ENCODE data around the gene IL36B.

IL36B gene

DNA sequence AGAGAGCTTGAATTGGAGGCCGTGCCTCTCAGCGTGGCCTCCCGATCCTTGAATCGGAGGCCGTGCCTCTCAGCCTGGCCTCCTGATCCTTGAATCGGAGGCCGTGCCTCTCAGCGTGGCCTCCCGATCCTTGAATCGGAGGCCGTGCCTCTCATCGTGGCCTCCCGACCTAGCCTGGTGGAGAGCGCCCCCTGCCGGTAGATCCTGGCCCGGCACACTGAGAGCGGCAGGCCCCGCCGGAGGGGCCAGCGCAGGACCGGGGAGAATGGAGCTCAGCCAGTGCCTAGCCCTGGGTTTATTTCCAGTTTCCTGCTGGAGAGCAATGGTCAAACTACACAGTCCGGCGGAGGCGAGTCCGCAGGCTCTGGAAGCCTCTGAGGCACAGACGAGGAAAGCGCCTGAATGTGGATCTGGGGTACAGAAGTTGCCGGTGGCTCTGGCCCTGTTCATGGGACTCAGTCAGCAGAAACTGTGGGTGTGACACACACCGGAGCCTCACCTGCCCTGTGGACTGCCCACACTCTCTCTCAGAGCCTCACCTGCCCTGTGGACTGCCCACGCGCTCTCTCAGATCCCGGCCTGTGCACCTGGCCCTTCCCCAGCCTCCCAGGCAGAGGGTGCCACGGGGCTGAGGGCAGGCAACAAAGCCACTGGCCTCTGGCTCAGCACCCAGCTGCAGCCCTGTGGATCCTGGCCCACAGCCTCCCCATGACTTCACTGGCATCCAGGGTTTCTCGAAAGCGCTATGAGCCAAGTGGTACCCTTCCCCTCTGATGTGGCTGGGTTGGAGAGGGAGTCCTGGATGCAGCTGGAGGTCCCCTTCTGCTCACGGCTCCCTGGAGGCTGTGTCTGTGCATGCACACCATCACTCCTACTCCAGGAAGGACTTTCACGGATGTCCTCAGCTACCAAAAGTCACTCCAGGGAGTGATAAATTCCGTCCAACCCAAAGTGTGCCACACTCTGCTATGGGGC is 1.5 kb downstream of the IL36B start:
- DNase-seq (ENCODE audit: low spot score) = no peak
- TF ChIP-seq, protein P1, sequence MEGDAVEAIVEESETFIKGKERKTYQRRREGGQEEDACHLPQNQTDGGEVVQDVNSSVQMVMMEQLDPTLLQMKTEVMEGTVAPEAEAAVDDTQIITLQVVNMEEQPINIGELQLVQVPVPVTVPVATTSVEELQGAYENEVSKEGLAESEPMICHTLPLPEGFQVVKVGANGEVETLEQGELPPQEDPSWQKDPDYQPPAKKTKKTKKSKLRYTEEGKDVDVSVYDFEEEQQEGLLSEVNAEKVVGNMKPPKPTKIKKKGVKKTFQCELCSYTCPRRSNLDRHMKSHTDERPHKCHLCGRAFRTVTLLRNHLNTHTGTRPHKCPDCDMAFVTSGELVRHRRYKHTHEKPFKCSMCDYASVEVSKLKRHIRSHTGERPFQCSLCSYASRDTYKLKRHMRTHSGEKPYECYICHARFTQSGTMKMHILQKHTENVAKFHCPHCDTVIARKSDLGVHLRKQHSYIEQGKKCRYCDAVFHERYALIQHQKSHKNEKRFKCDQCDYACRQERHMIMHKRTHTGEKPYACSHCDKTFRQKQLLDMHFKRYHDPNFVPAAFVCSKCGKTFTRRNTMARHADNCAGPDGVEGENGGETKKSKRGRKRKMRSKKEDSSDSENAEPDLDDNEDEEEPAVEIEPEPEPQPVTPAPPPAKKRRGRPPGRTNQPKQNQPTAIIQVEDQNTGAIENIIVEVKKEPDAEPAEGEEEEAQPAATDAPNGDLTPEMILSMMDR (IDR thresholded peaks at IDR 0.05; ENCODE audit: extremely low read depth, missing control alignments) = no peak

DNA sequence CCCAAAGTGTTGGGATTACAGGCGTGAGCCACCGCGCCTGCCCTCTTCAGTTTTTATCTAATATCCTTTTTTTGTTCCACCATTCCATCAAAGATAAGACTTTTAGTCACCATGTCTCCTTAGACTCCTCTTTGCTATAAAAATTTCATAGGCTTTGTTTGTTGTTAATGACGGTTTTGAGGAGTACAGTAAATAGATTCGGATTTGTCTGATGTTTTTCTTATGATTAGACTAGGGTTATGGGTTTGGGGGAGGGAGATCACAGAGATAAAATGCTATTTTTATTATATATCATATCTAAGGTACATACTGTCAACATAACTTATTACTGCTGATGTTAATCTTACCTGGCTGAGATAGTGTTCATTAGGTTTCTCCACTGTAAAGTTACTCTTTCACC is 6.2 kb downstream of the IL36B start:
- no peak for DNase-seq (ENCODE audit: low spot score)
- TF ChIP-seq, protein P1 (IDR thresholded peaks at IDR 0.05; ENCODE audit: extremely low read depth, missing control alignments) = no peak

DNA sequence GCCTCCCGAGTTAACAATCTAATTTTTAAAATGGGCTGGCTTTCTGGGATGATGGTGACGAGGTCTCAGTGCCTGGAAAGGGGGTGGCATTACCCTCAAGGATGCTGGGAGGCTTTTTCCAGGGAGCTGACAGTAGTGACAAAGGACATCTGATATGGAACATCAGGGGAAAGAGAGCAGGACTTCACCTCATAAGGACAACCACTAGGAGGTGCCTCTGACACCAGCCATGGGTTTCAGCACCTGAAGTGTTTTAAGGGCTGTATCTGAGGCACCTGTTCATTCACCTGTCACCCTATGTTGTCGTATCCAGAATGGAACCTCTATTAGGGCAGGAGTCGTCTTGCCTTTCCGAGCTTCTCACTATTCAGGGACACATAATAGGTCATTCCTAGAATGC is 10.8 kb downstream of the IL36B start:
- DNase-seq (ENCODE audit: low spot score) = no peak
- TF ChIP-seq, protein P1 (IDR thresholded peaks at IDR 0.05; ENCODE audit: extremely low read depth, missing control alignments) = no peak

DNA sequence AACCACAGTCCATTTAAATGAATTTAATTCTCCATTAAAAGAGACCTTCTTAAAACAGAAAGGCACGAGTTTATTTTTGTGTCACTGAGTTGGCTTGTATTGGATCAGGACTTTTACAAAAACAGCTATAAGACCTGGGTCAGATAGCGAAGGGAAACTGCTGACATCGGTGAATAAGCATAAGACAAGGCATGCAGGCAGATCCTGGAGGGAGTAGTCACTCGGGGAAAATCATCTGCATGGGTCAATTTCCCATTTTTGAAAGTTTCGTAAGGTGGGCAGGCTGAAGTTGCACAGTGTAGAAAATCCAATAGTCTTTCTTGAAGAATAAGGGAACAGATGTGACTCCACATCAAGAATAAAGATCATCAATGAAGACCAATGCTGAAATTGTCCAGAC is 12.9 kb downstream of the IL36B start:
- TF ChIP-seq, protein P1 (IDR thresholded peaks at IDR 0.05; ENCODE audit: extremely low read depth, missing control alignments) = no peak
- DNase-seq (ENCODE audit: low spot score) = no peak

DNA sequence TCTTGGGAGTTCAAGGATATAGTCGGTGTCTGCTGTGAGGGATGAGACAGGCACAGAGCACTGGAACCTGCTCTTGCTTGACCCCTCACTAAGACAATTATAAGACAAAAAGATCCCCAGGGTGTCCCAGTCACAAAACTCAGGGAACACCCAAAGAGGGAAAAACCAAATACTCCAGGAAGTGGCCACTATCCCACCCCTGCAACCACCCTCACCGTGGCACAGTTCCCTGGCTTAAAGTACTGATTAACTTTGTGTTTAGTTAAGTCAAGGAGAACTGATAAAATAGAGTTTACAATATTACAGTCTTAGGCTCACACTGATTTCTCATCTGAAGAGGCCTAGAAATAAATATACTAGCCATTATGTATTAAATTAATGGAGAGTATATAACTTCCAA is 13.5 kb downstream of the IL36B start:
- TF ChIP-seq, protein P1 (IDR thresholded peaks at IDR 0.05; ENCODE audit: extremely low read depth, missing control alignments) = no peak
- no peak for DNase-seq (ENCODE audit: low spot score)

DNA sequence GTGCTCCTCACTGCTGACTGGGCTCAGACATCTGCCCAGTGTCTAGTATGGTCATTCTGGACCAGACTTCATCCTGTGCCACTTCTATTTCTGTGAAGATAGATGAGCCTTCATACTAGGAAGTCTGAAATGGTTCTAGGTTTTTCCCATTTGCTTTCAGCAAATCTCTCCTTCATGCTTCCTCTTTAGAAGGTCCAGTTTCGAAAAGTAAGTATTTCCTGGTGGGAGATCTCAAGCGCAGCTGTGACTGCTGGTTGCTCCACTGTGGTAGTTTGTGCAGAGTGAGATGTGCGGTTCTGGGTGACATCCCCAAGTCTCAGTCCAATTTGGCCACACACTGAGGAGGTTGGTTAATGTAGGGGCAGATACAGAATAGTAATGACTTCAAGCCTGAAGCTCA is 14.4 kb downstream of the IL36B start:
- no peak for DNase-seq (ENCODE audit: low spot score)
- TF ChIP-seq, protein P1 (IDR thresholded peaks at IDR 0.05; ENCODE audit: extremely low read depth, missing control alignments) = no peak

DNA sequence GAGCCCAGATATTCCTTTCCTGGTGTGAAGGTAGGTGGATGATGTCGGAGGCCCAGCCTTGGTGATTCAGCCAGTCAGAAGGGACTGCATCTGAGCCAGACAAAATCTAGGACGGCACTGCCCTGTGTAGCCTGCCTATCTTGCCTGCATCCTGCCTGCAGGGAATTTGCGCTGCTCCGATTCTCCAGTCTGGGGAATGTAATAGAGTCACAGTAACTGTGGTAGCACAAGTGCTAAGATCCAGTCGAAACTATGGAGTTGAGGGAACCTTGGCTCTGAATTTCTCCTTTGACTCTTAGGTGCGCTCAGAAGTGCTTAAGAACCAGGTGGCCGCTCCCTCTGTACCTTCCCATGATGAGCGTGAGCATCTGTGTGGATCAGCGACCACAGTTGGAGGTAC is 15.9 kb downstream of the IL36B start:
- no peak for DNase-seq (ENCODE audit: low spot score)
- TF ChIP-seq, protein P1 (IDR thresholded peaks at IDR 0.05; ENCODE audit: extremely low read depth, missing control alignments) = no peak

Data from GM20000 (cell line).